HG03342 (cell line): ENCODE data around the gene EFCC1.

ENCODE experiments used
- ATAC-seq: cut with Tn5 transposase; IDR thresholded peaks from one replicate; pipeline ENCODE4 v1.9.1; 2021; ENCODE audit warnings: mild to moderate bottlenecking, moderate library complexity; ENCODE audit not compliant: unreplicated experiment

EFCC1 gene

GRCh38 chr3:129001101-129001805 is at the start of gene EFCC1:
Gene EFCC1, plus strand, starts transcription at chr3:129001304. Its CDS starts 325 bp downstream, at chr3:129001629.
- no peak for ATAC-seq

- no peak for ATAC-seq
These were observed 44.7 kb upstream of the EFCC1 start for GRCh38 chr3:128956440-128956839.

- no peak for ATAC-seq
These were observed 35.8 kb upstream of the EFCC1 start for GRCh38 chr3:128965280-128965679.

- no peak for ATAC-seq
These were observed 35.3 kb upstream of the EFCC1 start for GRCh38 chr3:128965818-128966217.

- no peak for ATAC-seq
These were observed 33.3 kb upstream of the EFCC1 start for GRCh38 chr3:128967748-128968355.

GRCh38 chr3:128969993-128970739 is 30.9 kb upstream of the EFCC1 start:
- no peak for ATAC-seq

- ATAC-seq = no peak
These were observed 30.4 kb upstream of the EFCC1 start for GRCh38 chr3:128970740-128971047.

GRCh38 chr3:128971421-128972100 is 29.5 kb upstream of the EFCC1 start:
- no peak for ATAC-seq

- ATAC-seq = no peak
These were observed 27.0 kb upstream of the EFCC1 start for GRCh38 chr3:128973988-128974564.

- ATAC-seq = no peak
These were observed 25.8 kb upstream of the EFCC1 start for GRCh38 chr3:128975276-128975675.

GRCh38 chr3:128983293-128984069 is 17.6 kb upstream of the EFCC1 start:
- ATAC-seq = no peak

GRCh38 chr3:128984596-128984995 is 16.5 kb upstream of the EFCC1 start:
- no peak for ATAC-seq

- ATAC-seq = no peak
These were observed 13.6 kb upstream of the EFCC1 start for GRCh38 chr3:128987302-128988100.

GRCh38 chr3:128988286-128988685 is 12.8 kb upstream of the EFCC1 start:
- ATAC-seq = no peak

- ATAC-seq = no peak
These were observed 9.7 kb upstream of the EFCC1 start for GRCh38 chr3:128991355-128991895.

- ATAC-seq = no peak
These were observed 8.1 kb upstream of the EFCC1 start for GRCh38 chr3:128992926-128993460.

- ATAC-seq = peak; percentile 89
These were observed 7.5 kb upstream of the EFCC1 start, which contains the start of gene CFAP92 for GRCh38 chr3:128993461-128994172. Gene CFAP92, minus strand, starts transcription at chr3:128994076. Its CDS starts 772 bp downstream, at chr3:128993304.

- no peak for ATAC-seq
These were observed 7.0 kb upstream of the EFCC1 start for GRCh38 chr3:128994173-128994512.
